SKM-1 treated with dmso at 0.1 percent for 144 hours (cell line): Measurements from ENCODE around the gene NEK6.

ENCODE experiments used
- DNase-seq: peaks from one replicate; lab custom pipeline; 2025; ENCODE audit not compliant: unreplicated experiment; lab: John Stamatoyannopoulos, UW

Gene NEK6

DNA sequence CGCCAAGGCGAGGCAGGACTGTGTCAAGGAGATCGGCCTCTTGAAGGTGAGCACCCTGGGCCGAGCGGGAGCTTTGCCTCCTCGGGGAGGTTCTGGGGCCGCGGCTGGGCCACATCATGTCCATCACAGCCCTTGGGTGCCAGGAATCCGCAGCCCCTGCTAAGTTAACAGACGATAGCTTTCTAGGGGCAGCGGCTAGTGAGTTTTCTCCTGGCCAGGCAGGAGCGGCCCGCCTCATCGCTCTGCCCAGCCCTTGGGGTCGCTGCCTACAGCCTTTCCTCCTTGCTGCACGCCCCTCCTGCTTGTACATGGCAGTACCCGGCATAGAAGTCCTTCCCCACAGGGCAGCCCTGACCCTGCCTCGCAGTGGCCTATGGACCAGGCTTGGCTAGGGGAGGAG, 56.2 kb downstream of the NEK6 start:
- DNase-seq: no peak

DNA sequence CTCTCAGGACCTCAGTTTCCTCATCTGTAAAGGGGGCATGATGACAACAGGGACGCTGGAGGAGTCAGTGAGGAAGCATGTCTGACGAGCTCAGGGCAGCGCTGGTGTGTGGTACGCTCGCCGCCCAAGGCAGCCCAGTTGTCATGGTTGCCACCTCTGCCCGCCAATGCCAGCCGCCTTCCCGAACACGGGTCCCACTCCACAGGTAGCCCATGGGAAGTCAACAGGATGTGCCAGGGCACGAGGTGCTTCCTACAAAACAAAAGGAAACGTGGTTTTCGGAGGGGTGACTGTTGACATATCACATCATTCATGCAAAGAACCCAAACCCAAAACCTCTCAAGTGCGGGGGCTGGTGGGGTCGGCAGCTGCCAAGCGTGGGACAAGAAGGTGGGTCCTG, 58.1 kb downstream of the NEK6 start:
- no peak for DNase-seq

DNA sequence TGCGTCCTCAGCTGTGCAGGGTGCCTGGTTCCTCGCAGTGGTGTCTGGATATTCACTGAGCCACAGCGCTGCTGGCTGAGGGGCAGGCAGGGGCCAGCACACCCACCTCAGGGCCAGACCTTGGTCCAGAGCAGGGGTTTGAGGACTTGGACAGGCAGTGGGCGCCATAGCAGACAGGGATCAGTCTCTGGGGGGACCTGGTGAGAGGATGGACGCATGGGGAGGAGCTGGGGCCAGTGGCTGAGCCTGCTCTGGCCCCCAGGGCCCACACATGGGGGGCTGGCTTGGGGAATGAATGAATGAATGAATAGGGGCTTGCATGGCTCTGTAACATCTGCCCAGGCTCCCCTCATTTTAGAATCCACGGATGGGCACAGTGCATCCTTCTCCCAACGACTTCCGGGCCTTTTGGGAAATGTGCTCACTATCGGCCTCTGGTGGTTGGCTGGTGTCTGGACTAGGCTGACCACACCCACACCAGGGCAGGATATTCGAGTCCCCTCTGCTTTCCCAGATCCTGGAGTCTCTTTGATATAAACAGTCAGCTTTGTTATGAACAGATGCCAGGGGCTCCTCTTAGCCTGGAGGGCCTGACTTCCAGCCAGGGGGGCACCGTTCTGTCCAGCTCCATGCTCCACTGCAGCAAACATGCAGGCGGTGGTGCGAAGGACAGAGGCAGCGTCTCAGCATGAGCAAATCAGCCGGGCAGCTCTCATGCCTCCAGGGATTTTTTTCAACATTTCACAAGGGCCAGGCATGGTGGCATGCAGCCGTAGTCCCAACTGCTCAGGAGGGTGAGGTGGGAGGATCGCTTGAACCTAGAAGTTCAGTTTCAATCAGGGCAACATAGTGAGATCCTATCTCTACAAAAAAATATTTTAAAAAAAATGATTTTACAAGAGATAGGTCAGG, 62.6 kb downstream of the NEK6 start:
- DNase-seq: peak; percentile 19

DNA sequence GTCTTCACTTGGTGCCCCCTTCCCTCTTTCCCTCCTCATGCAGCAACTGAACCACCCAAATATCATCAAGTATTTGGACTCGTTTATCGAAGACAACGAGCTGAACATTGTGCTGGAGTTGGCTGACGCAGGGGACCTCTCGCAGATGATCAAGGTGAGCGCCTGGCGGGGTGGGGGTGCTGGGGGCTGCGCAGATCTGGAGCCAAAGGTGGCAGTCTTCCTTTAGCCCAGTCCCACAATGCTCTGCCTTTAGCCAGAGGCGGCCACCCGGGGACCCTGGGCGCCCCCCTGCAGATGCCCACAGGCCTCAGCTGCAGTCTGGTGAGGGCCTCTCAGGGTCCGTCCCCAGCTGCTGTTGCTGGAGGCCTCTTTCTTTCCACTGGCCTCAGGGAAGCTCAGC, 63.7 kb downstream of the NEK6 start:
- DNase-seq: no peak

DNA sequence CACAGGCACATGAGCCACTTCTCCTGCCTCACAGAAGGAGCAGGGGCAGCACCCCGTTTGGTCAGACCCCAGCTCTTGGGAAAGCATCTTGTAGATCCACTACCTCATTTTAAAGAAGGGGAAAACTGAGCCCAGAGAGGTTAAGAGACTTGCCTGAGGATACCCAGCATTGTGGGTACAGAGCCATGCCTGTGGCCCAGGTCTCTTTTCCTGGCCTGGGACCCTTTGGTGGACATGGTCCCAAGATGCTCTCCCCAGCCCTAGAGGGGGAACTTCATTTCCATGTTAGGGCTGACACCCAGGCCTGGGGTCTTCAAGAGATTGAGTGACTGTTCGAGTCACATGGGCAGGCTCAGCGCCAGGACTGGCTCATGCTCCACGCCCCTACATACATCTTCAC, 64.2 kb downstream of the NEK6 start:
- no peak for DNase-seq

GRCh38 chr9:124322618-124323432, 65.1 kb downstream of the NEK6 start:
- DNase-seq: peak; percentile 83

GRCh38 chr9:124323904-124324303, 66.2 kb downstream of the NEK6 start:
- no peak for DNase-seq

GRCh38 chr9:124325816-124326215, 68.1 kb downstream of the NEK6 start:
- no peak for DNase-seq

- DNase-seq: no peak
Measured at GRCh38 chr9:124326378-124326777, 68.6 kb downstream of the NEK6 start.

- no peak for DNase-seq
Measured at GRCh38 chr9:124327491-124327890, 69.7 kb downstream of the NEK6 start.

DNA sequence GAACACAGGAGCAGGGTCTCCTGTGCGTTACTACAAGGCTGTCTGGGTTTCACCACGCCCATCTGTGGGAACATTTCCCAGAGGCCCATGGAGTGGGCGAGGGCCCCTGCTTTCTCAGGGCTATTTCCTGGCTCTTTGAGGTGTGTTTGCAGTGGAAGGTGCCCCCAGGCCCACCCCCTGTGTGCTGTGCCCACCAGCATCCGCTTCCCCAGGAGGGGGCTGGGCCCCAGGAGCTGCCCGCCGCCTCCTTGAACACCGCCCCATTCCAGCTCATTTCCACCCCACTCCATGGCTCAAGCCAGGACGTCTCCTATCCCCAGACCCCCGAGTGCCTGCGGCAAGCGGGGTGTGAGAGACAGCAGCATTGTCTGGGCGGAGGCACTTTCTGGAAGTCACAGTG, 70.5 kb downstream of the NEK6 start:
- no peak for DNase-seq

- no peak for DNase-seq
Measured at GRCh38 chr9:124329206-124329792, 71.5 kb downstream of the NEK6 start.

DNA sequence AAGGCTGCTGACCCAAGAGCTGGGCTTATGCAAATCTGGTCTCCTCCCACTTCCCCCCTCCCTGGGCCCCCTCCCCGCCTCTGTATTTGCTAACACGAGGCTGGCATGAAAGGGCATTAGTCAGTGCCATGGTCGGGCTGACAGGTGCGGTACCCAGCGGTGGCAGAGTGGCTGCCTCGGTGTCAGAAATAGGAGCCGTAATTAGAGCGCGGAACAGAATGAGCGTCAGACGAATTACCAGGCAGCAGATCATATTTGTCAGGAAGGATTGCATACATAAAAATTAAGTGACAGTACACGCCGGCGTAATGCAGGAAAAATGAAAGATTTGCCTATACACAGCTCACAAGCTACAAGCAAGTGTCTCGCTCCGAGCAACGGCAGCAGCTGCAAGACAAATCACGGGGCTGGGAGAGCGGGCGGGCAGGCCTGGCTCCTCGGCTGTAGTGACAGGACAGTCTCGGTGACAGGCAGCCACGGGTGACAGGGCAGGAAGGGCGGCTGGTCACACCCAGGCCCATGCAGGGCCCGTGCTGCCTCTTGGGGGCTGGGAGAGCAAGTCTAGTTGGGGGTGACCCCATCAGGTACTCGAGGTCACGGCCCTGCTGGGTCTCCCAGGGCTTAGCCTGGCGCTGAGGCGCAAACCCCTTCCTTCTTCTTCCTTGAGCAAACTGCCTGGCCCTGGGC, 72.4 kb downstream of the NEK6 start:
- no peak for DNase-seq

DNA sequence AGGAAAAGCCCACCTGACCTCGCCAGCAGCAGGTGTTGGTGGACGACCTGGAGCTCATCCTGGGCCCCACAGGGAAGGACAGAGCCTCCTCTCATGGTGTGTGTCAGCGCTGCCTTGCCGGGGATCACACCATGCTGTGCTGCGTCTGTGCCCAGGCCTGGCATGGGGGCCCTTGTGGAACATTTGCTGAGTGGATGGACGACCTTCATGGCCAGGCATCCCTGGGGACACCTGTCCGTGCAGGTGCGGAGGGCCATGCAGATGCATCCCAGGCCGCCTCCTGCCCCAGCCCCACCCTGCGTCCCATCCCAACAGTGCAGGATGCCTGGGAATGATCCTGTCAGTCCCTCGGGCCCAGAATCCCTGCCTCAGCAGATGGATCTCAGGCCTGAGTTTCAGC, 73.8 kb downstream of the NEK6 start:
- DNase-seq: no peak

GRCh38 chr9:124332361-124333202, 74.8 kb downstream of the NEK6 start:
- no peak for DNase-seq

GRCh38 chr9:124333203-124333579, 75.4 kb downstream of the NEK6 start:
- DNase-seq: no peak

DNA sequence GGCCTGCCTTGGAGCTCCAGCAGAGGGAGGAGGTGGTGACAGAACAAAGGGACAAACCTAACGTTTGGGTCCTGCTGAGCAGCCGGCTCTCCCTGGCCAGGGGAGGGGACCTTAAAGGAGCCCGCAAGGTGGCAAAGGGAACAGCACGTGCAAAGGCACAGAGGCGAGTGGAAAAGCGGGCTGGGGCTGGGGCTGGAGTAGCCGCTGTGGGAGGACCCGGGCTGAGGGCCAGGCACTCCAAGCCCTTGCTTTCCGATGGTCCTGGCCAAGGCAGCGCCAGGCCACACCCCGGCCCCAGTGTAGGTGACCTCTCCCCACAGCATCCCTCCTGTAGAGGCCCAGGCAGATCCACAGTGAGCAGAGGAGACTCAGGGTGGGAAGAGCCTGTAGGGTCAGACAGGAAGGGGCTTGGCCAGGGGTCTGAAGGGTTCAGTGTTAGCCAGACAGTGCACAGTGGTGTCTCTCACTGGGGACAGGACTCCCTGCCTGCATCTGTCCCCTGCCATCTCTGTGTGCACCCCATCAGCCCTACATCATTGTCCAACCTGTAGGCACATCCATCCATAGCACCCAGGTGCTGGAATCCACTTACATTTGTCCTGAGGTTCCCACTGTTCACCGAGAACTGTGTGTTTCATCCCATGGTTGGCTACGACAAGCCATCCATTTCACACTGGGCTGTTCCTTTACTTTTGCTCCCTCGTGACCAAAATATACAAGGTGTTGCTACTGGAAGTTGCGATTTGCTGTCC, 77.0 kb downstream of the NEK6 start:
- DNase-seq: no peak

- no peak for DNase-seq
Measured at GRCh38 chr9:124335320-124335707, 77.6 kb downstream of the NEK6 start.

DNA sequence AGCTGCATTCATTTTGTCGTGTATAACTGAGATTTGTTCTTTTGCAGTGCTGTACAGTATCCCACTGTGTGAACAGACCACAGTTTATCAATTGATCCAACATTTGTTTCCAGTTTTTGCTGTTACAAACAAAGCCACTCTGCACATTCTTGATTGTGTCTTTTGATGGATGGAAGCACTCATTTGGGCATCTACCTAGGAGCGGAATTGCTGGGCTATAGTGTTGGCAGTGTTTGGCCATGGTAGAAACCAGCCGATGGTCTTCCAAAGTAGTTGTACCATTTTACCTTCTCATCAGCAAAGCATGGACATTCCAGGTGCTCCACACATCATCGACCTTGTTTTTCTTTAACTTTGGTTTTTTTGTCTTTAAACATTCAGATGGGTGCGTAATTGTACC, 79.8 kb downstream of the NEK6 start:
- DNase-seq: no peak
